Measurements from ENCODE around the gene HS6ST3. TPM values are rescaled to one million over a fixed set of nuclear protein-coding genes. Genes with fewer than 3 reads are reported as not detected.

HS6ST3 gene
- total RNA-seq, 2 experiments from 2014 or later: not detected

GRCh38 chr13:96837809-96838208, 747.9 kb downstream of the HS6ST3 start:
- POLR2A ChIA-PET: no interaction called here
- Mint-ChIP-seq H3K36me3 (ENCODE audit: low read depth) (no peaks in the 10 kb centered on the region), H3K9me3 (peaks cover 2% of the 10 kb centered on the region), H3K27ac (no peak overlapping the region), H3K4me1 (ENCODE audit: low read depth) (no peaks in the 10 kb centered on the region), H3K4me3 (no peak overlapping the region), H3K27me3 (no peaks in the 10 kb centered on the region)
- intact Hi-C loops (cut with micrococcal nuclease): no loop called here
- CTCF ChIA-PET: no interaction called here
- TF ChIP-seq, protein P1, sequence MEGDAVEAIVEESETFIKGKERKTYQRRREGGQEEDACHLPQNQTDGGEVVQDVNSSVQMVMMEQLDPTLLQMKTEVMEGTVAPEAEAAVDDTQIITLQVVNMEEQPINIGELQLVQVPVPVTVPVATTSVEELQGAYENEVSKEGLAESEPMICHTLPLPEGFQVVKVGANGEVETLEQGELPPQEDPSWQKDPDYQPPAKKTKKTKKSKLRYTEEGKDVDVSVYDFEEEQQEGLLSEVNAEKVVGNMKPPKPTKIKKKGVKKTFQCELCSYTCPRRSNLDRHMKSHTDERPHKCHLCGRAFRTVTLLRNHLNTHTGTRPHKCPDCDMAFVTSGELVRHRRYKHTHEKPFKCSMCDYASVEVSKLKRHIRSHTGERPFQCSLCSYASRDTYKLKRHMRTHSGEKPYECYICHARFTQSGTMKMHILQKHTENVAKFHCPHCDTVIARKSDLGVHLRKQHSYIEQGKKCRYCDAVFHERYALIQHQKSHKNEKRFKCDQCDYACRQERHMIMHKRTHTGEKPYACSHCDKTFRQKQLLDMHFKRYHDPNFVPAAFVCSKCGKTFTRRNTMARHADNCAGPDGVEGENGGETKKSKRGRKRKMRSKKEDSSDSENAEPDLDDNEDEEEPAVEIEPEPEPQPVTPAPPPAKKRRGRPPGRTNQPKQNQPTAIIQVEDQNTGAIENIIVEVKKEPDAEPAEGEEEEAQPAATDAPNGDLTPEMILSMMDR (IDR thresholded peaks at IDR 0.05): no peak
- DNase-seq (no peak), ATAC-seq (no peak)

DNA sequence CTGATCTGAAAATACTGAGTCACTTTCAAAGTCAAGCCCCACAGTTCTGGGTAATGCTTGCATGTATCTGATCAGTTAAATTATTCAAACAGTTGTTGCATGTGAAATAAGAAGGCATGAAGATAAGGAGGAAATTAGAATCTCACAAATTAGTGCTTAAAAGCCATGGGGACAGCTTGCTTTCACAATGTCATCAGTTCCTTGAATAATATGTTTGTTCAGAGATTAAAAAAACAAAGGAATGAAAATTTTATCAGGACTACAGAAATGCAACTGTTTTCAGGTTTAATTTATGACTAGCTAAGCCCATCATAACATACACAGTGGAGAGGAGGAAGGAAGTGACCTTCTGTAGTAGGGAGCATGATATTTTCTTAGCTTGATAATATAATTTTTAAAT, 754.3 kb downstream of the HS6ST3 start:
- Mint-ChIP-seq H3K27me3 (no peaks in the 10 kb centered on the region), H3K27ac (no peak overlapping the region), H3K9me3 (no peaks in the 10 kb centered on the region), H3K4me1 (ENCODE audit: low read depth) (no peaks in the 10 kb centered on the region), H3K4me3 (no peak overlapping the region), H3K36me3 (ENCODE audit: low read depth) (no peaks in the 10 kb centered on the region)
- TF ChIP-seq, protein P1 (IDR thresholded peaks at IDR 0.05): no peak
- POLR2A ChIA-PET: no interaction called here
- no peak for ATAC-seq
- CTCF ChIA-PET: no interaction called here
- intact Hi-C loops (cut with micrococcal nuclease): no loop called here
- no peak for DNase-seq

DNA sequence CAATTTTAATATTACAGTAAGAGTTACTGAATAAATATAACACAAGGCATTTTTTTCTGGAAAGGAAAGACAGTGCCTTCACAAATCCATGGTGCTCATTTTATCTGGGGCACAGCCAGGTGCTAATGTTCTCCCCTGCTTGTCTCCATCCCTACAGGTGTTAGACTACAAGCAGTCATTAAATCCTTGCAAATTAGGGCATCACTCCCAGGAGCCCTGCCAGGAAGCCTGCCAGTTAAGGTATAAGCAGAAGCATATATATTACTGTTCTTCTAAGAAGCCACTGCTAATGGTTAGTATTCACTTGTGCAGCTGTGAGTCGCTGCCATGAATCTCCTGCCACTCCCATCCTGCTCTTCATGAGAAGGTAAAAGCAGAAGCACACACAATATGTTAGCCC, 754.7 kb downstream of the HS6ST3 start:
- Mint-ChIP-seq H3K4me1 (ENCODE audit: low read depth) (no peaks in the 10 kb centered on the region), H3K27ac (no peak overlapping the region), H3K9me3 (no peaks in the 10 kb centered on the region), H3K27me3 (no peaks in the 10 kb centered on the region), H3K4me3 (no peak overlapping the region), H3K36me3 (ENCODE audit: low read depth) (no peaks in the 10 kb centered on the region)
- CTCF ChIA-PET: no interaction called here
- intact Hi-C loops (cut with micrococcal nuclease): no loop called here
- no peak for ATAC-seq
- TF ChIP-seq, protein P1 (IDR thresholded peaks at IDR 0.05): no peak
- POLR2A ChIA-PET: no interaction called here
- DNase-seq: no peak

DNA sequence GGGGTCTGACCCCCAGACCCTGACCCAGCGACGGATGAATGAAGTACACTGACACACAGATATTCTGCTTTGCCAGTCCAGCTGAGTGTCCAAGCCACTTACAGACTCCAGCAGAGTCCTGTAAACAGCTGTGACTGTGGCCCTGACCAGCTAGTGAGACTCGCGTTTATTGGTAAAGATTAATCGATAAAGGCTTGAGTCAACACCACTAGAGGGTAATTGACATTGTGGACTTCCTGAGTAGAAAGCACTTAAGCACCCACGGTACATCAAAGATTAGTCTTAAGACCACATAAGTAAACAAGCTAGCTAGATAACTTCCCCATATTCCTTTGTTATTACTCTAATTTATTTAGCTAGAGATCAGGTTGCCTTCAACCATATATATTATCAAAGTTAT, 758.4 kb downstream of the HS6ST3 start:
- TF ChIP-seq, protein P1 (IDR thresholded peaks at IDR 0.05): no peak
- DNase-seq (no peak), ATAC-seq (no peak)
- intact Hi-C loops (cut with micrococcal nuclease): no loop called here
- Mint-ChIP-seq H3K36me3 (ENCODE audit: low read depth) (no peaks in the 10 kb centered on the region), H3K9me3 (no peaks in the 10 kb centered on the region), H3K4me3 (no peak overlapping the region), H3K4me1 (ENCODE audit: low read depth) (no peaks in the 10 kb centered on the region), H3K27me3 (no peaks in the 10 kb centered on the region), H3K27ac (no peak overlapping the region)
- ChIA-PET POLR2A (no interaction called here), CTCF (no interaction called here)

DNA sequence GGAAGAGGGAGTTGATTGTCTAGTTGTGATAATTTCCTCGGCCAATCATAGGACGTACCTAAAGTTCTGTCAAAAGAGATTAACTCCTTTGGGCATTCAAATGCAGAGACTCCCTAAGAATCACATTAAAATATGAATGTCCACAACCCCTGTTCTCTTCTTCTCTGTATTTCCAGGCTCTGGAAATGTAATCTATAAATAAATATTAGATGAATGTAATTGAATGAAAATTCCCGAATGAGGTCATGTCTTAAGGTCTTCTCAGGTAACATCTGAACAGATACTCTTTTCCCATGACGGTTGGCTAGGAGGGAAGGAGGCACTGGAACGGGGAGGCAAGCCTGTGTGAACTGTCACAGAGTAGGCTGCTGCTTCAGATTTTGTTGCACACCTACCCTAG, 759.2 kb downstream of the HS6ST3 start:
- ChIA-PET POLR2A (no interaction called here), CTCF (no interaction called here)
- H3K27me3 Mint-ChIP-seq: no peaks in the 10 kb centered on the region
- ATAC-seq: no peak
- no peaks in the 10 kb centered on the region for H3K36me3 Mint-ChIP-seq (ENCODE audit: low read depth)
- no peak overlapping the region for H3K4me3 Mint-ChIP-seq
- H3K9me3 Mint-ChIP-seq: peaks cover 2% of the 10 kb centered on the region
- no peak overlapping the region for H3K27ac Mint-ChIP-seq
- no peak for DNase-seq
- H3K4me1 Mint-ChIP-seq (ENCODE audit: low read depth): no peaks in the 10 kb centered on the region
- TF ChIP-seq, protein P1 (IDR thresholded peaks at IDR 0.05): no peak
- intact Hi-C loops (cut with micrococcal nuclease): no loop called here
